WTC11 (cell line): ENCODE measurements around the gene DUSP1. TPM values are rescaled to one million over a fixed set of nuclear protein-coding genes. Genes with fewer than 3 reads are reported as not detected.

Source experiments
- ATAC-seq: fragments of 200-7000 bp; cut with Tn5 transposase; 2 replicates; pipeline ENCODE4 v1.10.0; 2021; ENCODE audit warnings: mild to moderate bottlenecking, moderate library complexity
- CTCF ChIA-PET: fragments of 300-600 bp; sonication (Branson Sonifier 250); formaldehyde crosslinking; loops from one replicate; lab custom pipeline; 2021; ENCODE audit warnings: antibody characterized with exemption; lab: Charles Lee
- POLR2A ChIA-PET: fragments of 350-600 bp; sonication (Branson Sonifier 250); formaldehyde crosslinking; loops from one replicate; lab custom pipeline; 2021; ENCODE audit warnings: antibody characterized with exemption; lab: Charles Lee
- DNase-seq: peaks from one replicate; pipeline ENCODE4 v3.0.0; 2021; ENCODE audit warnings: low spot score
- H3K27ac Mint-ChIP-seq: 2 replicates; pipeline ENCODE4 v1.8.0; 2021; ENCODE audit warnings: mixed read lengths
- H3K27me3 Mint-ChIP-seq: 2 replicates; pipeline ENCODE4 v1.8.0; 2021; ENCODE audit warnings: low read depth, mild to moderate bottlenecking, moderate library complexity, mixed read lengths
- H3K36me3 Mint-ChIP-seq: 2 replicates; pipeline ENCODE4 v1.8.0; 2021; ENCODE audit warnings: mixed read lengths
- H3K4me1 Mint-ChIP-seq: 2 replicates; pipeline ENCODE4 v1.8.0; 2022; ENCODE audit warnings: mixed read lengths
- H3K4me3 Mint-ChIP-seq: 2 replicates; pipeline ENCODE4 v1.8.0; 2021; ENCODE audit warnings: mild to moderate bottlenecking, moderate library complexity, mixed read lengths
- H3K9me3 Mint-ChIP-seq: 2 replicates; pipeline ENCODE4 v1.8.0; 2021; ENCODE audit warnings: mixed read lengths
- CREB1 ChIP-seq: sonication (generic); formaldehyde crosslinking; IDR thresholded peaks from 2 replicates; pipeline ENCODE4 v1.8.0; 2023; ENCODE audit warnings: mild to moderate bottlenecking, missing genetic modification reagents
- EMX1 ChIP-seq: fragments of 250-450 bp; sonication (Bioruptor Pico); IDR thresholded peaks from 2 replicates; pipeline ENCODE4 v1.8.0; 2021; ENCODE audit warnings: mild to moderate bottlenecking
- NR1H2 ChIP-seq: sonication (generic); formaldehyde crosslinking; IDR thresholded peaks from 2 replicates; pipeline ENCODE4 v1.9.0; 2021; ENCODE audit warnings: mild to moderate bottlenecking, moderate library complexity, missing genetic modification reagents
- TEAD4 ChIP-seq: sonication (generic); formaldehyde crosslinking; IDR thresholded peaks from 2 replicates; pipeline ENCODE4 v1.8.0; 2022; ENCODE audit warnings: mild to moderate bottlenecking, missing genetic modification reagents
- ZBTB21 ChIP-seq: sonication (generic); formaldehyde crosslinking; IDR thresholded peaks from 2 replicates; pipeline ENCODE4 v1.8.1; 2023; ENCODE audit warnings: mild to moderate bottlenecking, missing genetic modification reagents, borderline replicate concordance
- ZBTB43 ChIP-seq: sonication (generic); formaldehyde crosslinking; IDR thresholded peaks from 2 replicates; pipeline ENCODE4 v1.8.1; 2023; ENCODE audit warnings: mild to moderate bottlenecking, missing genetic modification reagents
- ZNF121 ChIP-seq: sonication (generic); formaldehyde crosslinking; IDR thresholded peaks from 2 replicates; pipeline ENCODE4 v1.8.0; 2023; ENCODE audit warnings: missing genetic modification reagents
- ZNF232 ChIP-seq: sonication (generic); formaldehyde crosslinking; IDR thresholded peaks from 2 replicates; pipeline ENCODE4 v1.8.0; 2022; ENCODE audit warnings: mild to moderate bottlenecking, missing genetic modification reagents
- ZNF423 ChIP-seq: fragments of 250-450 bp; sonication (Bioruptor Pico); IDR thresholded peaks from 2 replicates; pipeline ENCODE4 v2.1.2; 2022; ENCODE audit warnings: mild to moderate bottlenecking, moderate library complexity
- ZNF532 ChIP-seq: fragments of 250-450 bp; sonication (Bioruptor Pico); IDR thresholded peaks from 2 replicates; pipeline ENCODE4 v1.9.0; 2021; ENCODE audit warnings: mild to moderate bottlenecking, borderline replicate concordance
- ZSCAN18 ChIP-seq: fragments of 250-450 bp; sonication (Bioruptor Pico); IDR thresholded peaks from 2 replicates; pipeline ENCODE4 v2.1.2; 2022; ENCODE audit warnings: mild to moderate bottlenecking, moderate library complexity
- total RNA-seq: library from RNA; stranded (reverse); gene quantifications from 3 replicates; pipeline ENCODE4 v1.2.3, GENCODE V29; 2021
- TF ChIP-seq, protein P1 (sequence below): sonication (generic); formaldehyde crosslinking; conservative IDR thresholded peaks from 2 replicates; pipeline ENCODE4 v1.8.1; 2022; ENCODE audit warnings: mild to moderate bottlenecking, missing genetic modification reagents
- TF ChIP-seq, protein P2 (sequence below): sonication (generic); formaldehyde crosslinking; IDR thresholded peaks from 2 replicates; pipeline ENCODE4 v1.8.1; 2023; ENCODE audit warnings: mild to moderate bottlenecking, missing genetic modification reagents, moderate library complexity
- TF ChIP-seq, protein P3 (sequence below): sonication (generic); formaldehyde crosslinking; IDR thresholded peaks from 2 replicates; pipeline ENCODE4 v1.8.0; 2022; ENCODE audit warnings: missing genetic modification reagents

Gene DUSP1
- total RNA-seq, 1 experiment from 2014 or later: 9.5 TPM

DNA sequence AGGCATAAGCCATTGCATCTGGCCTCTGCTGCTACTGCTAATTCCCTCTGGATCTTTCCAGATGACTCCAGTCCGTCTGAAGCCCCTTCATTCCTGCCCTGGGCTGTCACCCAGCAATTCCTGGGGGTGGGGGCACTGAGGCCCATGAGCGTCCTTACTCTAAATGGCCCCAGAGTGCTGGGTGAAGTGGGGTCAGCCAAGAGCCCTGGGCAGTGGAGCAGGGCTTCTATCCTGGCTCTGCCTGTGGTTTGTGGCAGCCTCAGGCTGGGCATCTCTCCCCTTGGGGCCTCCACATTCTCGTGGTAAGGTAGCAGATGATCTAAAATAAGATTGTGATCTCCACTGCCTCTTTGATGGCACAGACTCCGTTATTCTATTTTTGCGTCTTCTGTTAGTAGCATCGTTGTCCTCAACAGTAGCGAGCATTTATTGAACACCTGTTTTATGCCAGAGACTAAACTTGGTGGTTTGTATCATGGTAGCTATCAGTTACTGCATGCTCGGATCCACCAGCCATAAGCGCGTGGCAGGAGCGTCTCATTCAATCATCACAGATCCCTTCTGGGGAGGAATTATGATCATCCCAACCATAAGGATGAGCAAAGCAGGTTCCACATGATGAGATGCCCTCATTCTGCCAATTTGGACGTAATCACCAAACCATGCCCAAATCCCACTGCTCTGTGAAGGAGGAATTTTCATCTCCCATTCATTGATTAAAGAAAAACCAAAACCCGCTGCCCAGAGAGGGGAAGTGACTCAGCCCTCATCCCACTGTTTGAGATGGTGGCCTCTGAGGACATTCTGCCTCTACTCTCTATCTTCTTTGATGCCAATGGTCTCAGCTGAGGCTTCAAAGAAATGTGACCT is 21.9 kb upstream of the DUSP1 start:
- no peak for ATAC-seq
- no peak for DNase-seq
- no peak overlapping the region for H3K27ac Mint-ChIP-seq
- H3K27me3 Mint-ChIP-seq: peaks cover 5% of the 10 kb centered on the region; the same call in 1 of the 2 replicates
- H3K36me3 Mint-ChIP-seq: no peaks in the 10 kb centered on the region
- CTCF ChIA-PET: interaction anchor here (2.7 to 4.8 kb wide), 2 partner anchors 21 kb away, joined by 11 to 34 read pairs; partner anchors contain the start of gene DUSP1
- H3K9me3 Mint-ChIP-seq: no peaks in the 10 kb centered on the region
- TF ChIP-seq TEAD4 (CRISPR knock-in tag) (no peak), ZNF532 (CRISPR knock-in tag) (no peak), ZNF423 (no peak), ZNF121 (CRISPR knock-in tag) (no peak)
- TF ChIP-seq, protein P1, sequence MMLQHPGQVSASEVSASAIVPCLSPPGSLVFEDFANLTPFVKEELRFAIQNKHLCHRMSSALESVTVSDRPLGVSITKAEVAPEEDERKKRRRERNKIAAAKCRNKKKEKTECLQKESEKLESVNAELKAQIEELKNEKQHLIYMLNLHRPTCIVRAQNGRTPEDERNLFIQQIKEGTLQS (CRISPR knock-in tag): no peak
- TF ChIP-seq, protein P2, sequence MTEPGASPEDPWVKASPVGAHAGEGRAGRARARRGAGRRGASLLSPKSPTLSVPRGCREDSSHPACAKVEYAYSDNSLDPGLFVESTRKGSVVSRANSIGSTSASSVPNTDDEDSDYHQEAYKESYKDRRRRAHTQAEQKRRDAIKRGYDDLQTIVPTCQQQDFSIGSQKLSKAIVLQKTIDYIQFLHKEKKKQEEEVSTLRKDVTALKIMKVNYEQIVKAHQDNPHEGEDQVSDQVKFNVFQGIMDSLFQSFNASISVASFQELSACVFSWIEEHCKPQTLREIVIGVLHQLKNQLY (CRISPR knock-in tag): no peak
- H3K4me3 Mint-ChIP-seq: no peak overlapping the region
- POLR2A ChIA-PET: no interaction called here
- H3K4me1 Mint-ChIP-seq: peaks cover 12% of the 10 kb centered on the region

DNA sequence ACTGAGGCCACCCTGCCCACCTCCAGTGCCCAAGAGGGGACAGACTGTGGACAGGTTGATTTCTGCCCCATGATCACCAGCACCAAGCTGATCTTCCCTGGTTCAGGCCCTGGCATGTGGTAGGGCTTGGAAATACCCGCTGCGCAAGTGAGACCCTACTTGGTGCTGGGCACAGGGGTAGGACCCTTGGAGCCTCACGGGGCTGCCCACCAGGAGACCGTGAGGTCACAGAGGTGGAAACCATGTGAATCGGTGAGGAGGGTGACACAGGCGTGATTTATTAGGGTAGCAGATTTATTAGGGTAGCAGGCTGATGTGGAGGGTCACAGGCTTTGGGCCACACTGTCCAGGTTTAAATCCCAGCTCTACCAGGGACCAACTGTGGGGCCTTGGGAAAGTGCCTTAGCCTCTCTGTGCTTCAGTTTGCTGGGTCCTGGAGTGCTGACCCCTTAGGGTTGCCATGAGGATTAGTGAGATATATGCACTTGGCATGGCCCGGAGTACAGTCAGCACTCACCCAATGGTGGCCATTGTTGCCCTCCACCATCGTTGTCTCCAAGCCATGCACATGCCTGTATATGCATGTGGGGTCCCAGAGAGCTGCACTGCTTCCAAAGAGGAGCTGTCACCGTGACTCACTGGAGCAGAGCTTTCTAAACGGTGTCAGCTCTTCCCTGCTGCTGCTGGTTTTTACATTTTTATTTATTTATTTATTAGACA is 20.9 kb upstream of the DUSP1 start:
- no peak overlapping the region for H3K27ac Mint-ChIP-seq

More for the DNA sequence above, 20.9 kb upstream of the DUSP1 start:
- Mint-ChIP-seq H3K9me3 (no peaks in the 10 kb centered on the region), H3K4me3 (no peak overlapping the region), H3K4me1 (peaks cover 3% of the 10 kb centered on the region; the same call in 1 of the 2 replicates), H3K36me3 (no peaks in the 10 kb centered on the region), H3K27me3 (peaks cover 5% of the 10 kb centered on the region; the same call in 1 of the 2 replicates)
- CTCF ChIA-PET: interaction anchor here (4.8 kb wide), 1 partner anchor 20 kb away, joined by 34 read pairs; the partner anchor contains the start of gene DUSP1
- POLR2A ChIA-PET: no interaction called here
- no peak for DNase-seq
- ATAC-seq: no peak
- TF ChIP-seq ZBTB43 (CRISPR knock-in tag): no peak
- no peak for TF ChIP-seq NR1H2 (CRISPR knock-in tag)
- no peak for TF ChIP-seq CREB1 (CRISPR knock-in tag)
- TF ChIP-seq, protein P3, sequence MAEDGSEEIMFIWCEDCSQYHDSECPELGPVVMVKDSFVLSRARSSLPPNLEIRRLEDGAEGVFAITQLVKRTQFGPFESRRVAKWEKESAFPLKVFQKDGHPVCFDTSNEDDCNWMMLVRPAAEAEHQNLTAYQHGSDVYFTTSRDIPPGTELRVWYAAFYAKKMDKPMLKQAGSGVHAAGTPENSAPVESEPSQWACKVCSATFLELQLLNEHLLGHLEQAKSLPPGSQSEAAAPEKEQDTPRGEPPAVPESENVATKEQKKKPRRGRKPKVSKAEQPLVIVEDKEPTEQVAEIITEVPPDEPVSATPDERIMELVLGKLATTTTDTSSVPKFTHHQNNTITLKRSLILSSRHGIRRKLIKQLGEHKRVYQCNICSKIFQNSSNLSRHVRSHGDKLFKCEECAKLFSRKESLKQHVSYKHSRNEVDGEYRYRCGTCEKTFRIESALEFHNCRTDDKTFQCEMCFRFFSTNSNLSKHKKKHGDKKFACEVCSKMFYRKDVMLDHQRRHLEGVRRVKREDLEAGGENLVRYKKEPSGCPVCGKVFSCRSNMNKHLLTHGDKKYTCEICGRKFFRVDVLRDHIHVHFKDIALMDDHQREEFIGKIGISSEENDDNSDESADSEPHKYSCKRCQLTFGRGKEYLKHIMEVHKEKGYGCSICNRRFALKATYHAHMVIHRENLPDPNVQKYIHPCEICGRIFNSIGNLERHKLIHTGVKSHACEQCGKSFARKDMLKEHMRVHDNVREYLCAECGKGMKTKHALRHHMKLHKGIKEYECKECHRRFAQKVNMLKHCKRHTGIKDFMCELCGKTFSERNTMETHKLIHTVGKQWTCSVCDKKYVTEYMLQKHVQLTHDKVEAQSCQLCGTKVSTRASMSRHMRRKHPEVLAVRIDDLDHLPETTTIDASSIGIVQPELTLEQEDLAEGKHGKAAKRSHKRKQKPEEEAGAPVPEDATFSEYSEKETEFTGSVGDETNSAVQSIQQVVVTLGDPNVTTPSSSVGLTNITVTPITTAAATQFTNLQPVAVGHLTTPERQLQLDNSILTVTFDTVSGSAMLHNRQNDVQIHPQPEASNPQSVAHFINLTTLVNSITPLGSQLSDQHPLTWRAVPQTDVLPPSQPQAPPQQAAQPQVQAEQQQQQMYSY: no peak
- TF ChIP-seq ZBTB21 (CRISPR knock-in tag): no peak
- no peak for TF ChIP-seq ZSCAN18
- TF ChIP-seq ZNF232 (CRISPR knock-in tag): no peak
- TF ChIP-seq EMX1 (CRISPR knock-in tag): no peak
